NT2/D1 (cell line): Measurements from ENCODE around the gene SLC39A10.

ENCODE experiments used
- YY1 ChIP-seq: IDR thresholded peaks from 2 replicates; pipeline ENCODE4 v1.6.1; 2011; ENCODE audit not compliant: insufficient read length, insufficient read depth
- ZNF274 ChIP-seq: IDR thresholded peaks from 2 replicates; pipeline ENCODE4 v1.6.1; 2011; ENCODE audit warnings: mild to moderate bottlenecking, low read depth, low read length

GRCh38 chr2:195697681-195698220 is 40.7 kb downstream of the SLC39A10 start:
- no peak for TF ChIP-seq YY1
- TF ChIP-seq ZNF274, result no peak
